HEK293 (cell line): ENCODE results near the gene PTGDR.

ENCODE experiments used
- CTCF ChIA-PET: fragments of 350-600 bp; formaldehyde crosslinking; extraction: SDS; loops from one replicate; lab custom pipeline; 2021; ENCODE audit warnings: antibody characterized with exemption; lab: Yijun Ruan, JAX
- POLR2A ChIA-PET: fragments of 300-600 bp; formaldehyde crosslinking; extraction: SDS; loops from one replicate; lab custom pipeline; 2020; ENCODE audit warnings: antibody characterized with exemption, inconsistent platforms; lab: Yijun Ruan, JAX
- H3K27ac ChIP-seq: fragments of 200-500 bp; sonication (Bioruptor generic); 2 replicates; pipeline ENCODE4 v1.5.1; 2014; ENCODE audit warnings: low read depth, low read length, control low read depth, inconsistent platforms; ENCODE audit errors: extremely low read depth
- H3K36me3 ChIP-seq, 2 experiments: fragments of 200-500 bp in 1 of 2; sonication (Bioruptor generic) in 1 of 2; 1 replicate in 1 of 2; 2 replicates in 1 of 2; pipeline ENCODE4 v1.5.1; 2014 to 2017; ENCODE audit warnings: inconsistent platforms in 2 of 2, low read length in 2 of 2; ENCODE audit not compliant: control insufficient read depth in 2 of 2, insufficient read depth in 1 of 2
- H3K4me1 ChIP-seq: fragments of 200-500 bp; sonication (Bioruptor generic); 2 replicates; pipeline ENCODE4 v1.5.1; 2014; ENCODE audit warnings: mild to moderate bottlenecking, low read length, inconsistent platforms; ENCODE audit not compliant: control insufficient read depth, insufficient read depth
- H3K4me3 ChIP-seq: 2 replicates; pipeline ENCODE4 v1.5.1; 2011; ENCODE audit warnings: low read depth, mild to moderate bottlenecking, control low read depth, low read length, moderate library complexity
- H3K9me3 ChIP-seq: fragments of 200-500 bp; sonication (Bioruptor generic); 2 replicates; pipeline ENCODE4 v1.5.1; 2014; ENCODE audit warnings: low read depth, low read length, inconsistent platforms; ENCODE audit not compliant: control insufficient read depth, insufficient read depth
- FEZF1 ChIP-seq: fragments of 450-650 bp; formaldehyde crosslinking; IDR thresholded peaks from 2 replicates; pipeline ENCODE4 v1.5.1; 2016; ENCODE audit warnings: missing biosample characterization, missing genetic modification characterization
- KLF16 ChIP-seq: fragments of 450-650 bp; formaldehyde crosslinking; IDR thresholded peaks from 2 replicates; pipeline ENCODE4 v1.5.1; 2017; ENCODE audit warnings: missing biosample characterization, missing genetic modification characterization
- KLF8 ChIP-seq: fragments of 450-650 bp; formaldehyde crosslinking; IDR thresholded peaks from 2 replicates; pipeline ENCODE4 v1.5.1; 2016; ENCODE audit warnings: missing biosample characterization, missing genetic modification characterization
- SP3 ChIP-seq: fragments of 450-650 bp; formaldehyde crosslinking; IDR thresholded peaks from 2 replicates; pipeline ENCODE4 v1.5.1; 2016; ENCODE audit warnings: missing biosample characterization, missing genetic modification characterization
- YY2 ChIP-seq: fragments of 450-650 bp; formaldehyde crosslinking; IDR thresholded peaks from 2 replicates; pipeline ENCODE4 v1.5.1; 2016; ENCODE audit warnings: missing biosample characterization, missing genetic modification characterization
- ZBTB11 ChIP-seq: fragments of 450-650 bp; formaldehyde crosslinking; conservative IDR thresholded peaks from 2 replicates; pipeline ENCODE4 v1.5.1; 2016; ENCODE audit warnings: low read depth, missing biosample characterization, missing genetic modification characterization
- ZBTB48 ChIP-seq: fragments of 450-650 bp; formaldehyde crosslinking; IDR thresholded peaks from 2 replicates; pipeline ENCODE4 v1.5.1; 2016; ENCODE audit warnings: missing biosample characterization, missing genetic modification characterization
- ZFHX2 ChIP-seq: fragments of 450-650 bp; formaldehyde crosslinking; conservative IDR thresholded peaks from 2 replicates; pipeline ENCODE4 v1.5.1; 2016; ENCODE audit warnings: missing biosample characterization, missing genetic modification characterization
- ZFP3 ChIP-seq: fragments of 450-650 bp; formaldehyde crosslinking; IDR thresholded peaks from 2 replicates; pipeline ENCODE4 v1.5.1; 2016; ENCODE audit warnings: low read depth, missing biosample characterization, missing genetic modification characterization
- ZNF10 ChIP-seq: fragments of 450-650 bp; formaldehyde crosslinking; IDR thresholded peaks from 2 replicates; pipeline ENCODE4 v1.5.1; 2017; ENCODE audit warnings: missing biosample characterization, missing genetic modification characterization
- ZNF133 ChIP-seq: fragments of 450-650 bp; formaldehyde crosslinking; IDR thresholded peaks from 2 replicates; pipeline ENCODE4 v1.5.1; 2016; ENCODE audit warnings: missing biosample characterization, missing genetic modification characterization
- ZNF18 ChIP-seq: fragments of 450-650 bp; formaldehyde crosslinking; IDR thresholded peaks from 2 replicates; pipeline ENCODE4 v1.5.1; 2016; ENCODE audit warnings: missing biosample characterization, missing genetic modification characterization
- ZNF19 ChIP-seq: fragments of 450-650 bp; formaldehyde crosslinking; IDR thresholded peaks from 2 replicates; pipeline ENCODE4; 2016; ENCODE audit warnings: missing biosample characterization, missing genetic modification characterization, low read depth
- ZNF24 ChIP-seq: fragments of 450-650 bp; formaldehyde crosslinking; IDR thresholded peaks from 2 replicates; pipeline ENCODE4 v1.5.1; 2016; ENCODE audit warnings: missing biosample characterization, missing genetic modification characterization
- ZNF266 ChIP-seq: fragments of 450-650 bp; formaldehyde crosslinking; IDR thresholded peaks from 2 replicates; pipeline ENCODE4 v1.5.1; 2016; ENCODE audit warnings: missing biosample characterization, missing genetic modification characterization, low read depth
- ZNF292 ChIP-seq: fragments of 450-650 bp; formaldehyde crosslinking; IDR thresholded peaks from 2 replicates; pipeline ENCODE4 v1.5.1; 2016; ENCODE audit warnings: low read depth, missing biosample characterization, missing genetic modification characterization, borderline replicate concordance
- ZNF302 ChIP-seq: fragments of 450-650 bp; formaldehyde crosslinking; IDR thresholded peaks from 2 replicates; pipeline ENCODE4 v1.5.1; 2016; ENCODE audit warnings: missing biosample characterization, missing genetic modification characterization, low read depth
- ZNF311 ChIP-seq: fragments of 450-650 bp; formaldehyde crosslinking; IDR thresholded peaks from 2 replicates; pipeline ENCODE4 v1.5.1; 2017; ENCODE audit warnings: missing biosample characterization, missing genetic modification characterization, borderline replicate concordance
- ZNF335 ChIP-seq: fragments of 450-650 bp; formaldehyde crosslinking; conservative IDR thresholded peaks from 2 replicates; pipeline ENCODE4 v1.5.1; 2016; ENCODE audit warnings: missing biosample characterization, missing genetic modification characterization
- ZNF48 ChIP-seq: fragments of 450-650 bp; formaldehyde crosslinking; IDR thresholded peaks from 2 replicates; pipeline ENCODE4 v1.5.1; 2016; ENCODE audit warnings: missing biosample characterization, missing genetic modification characterization
- ZNF488 ChIP-seq: fragments of 450-650 bp; formaldehyde crosslinking; IDR thresholded peaks from 2 replicates; pipeline ENCODE4 v1.5.1; 2016; ENCODE audit warnings: missing biosample characterization, missing genetic modification characterization
- ZNF501 ChIP-seq: fragments of 450-650 bp; formaldehyde crosslinking; IDR thresholded peaks from 2 replicates; pipeline ENCODE4 v1.5.1; 2016; ENCODE audit warnings: missing biosample characterization, missing genetic modification characterization
- ZNF513 ChIP-seq: fragments of 450-650 bp; IDR thresholded peaks from 2 replicates; pipeline ENCODE4 v1.5.1; 2018; ENCODE audit warnings: missing biosample characterization, missing genetic modification characterization
- ZNF514 ChIP-seq: fragments of 450-650 bp; formaldehyde crosslinking; IDR thresholded peaks from 2 replicates; pipeline ENCODE4 v1.5.1; 2016; ENCODE audit warnings: missing biosample characterization, missing genetic modification characterization
- ZNF548 ChIP-seq: fragments of 450-650 bp; formaldehyde crosslinking; IDR thresholded peaks from 2 replicates; pipeline ENCODE4 v1.5.1; 2016; ENCODE audit warnings: missing biosample characterization, missing genetic modification characterization
- ZNF600 ChIP-seq: fragments of 450-650 bp; formaldehyde crosslinking; IDR thresholded peaks from 2 replicates; pipeline ENCODE4 v1.5.1; 2016; ENCODE audit warnings: missing biosample characterization, missing genetic modification characterization
- ZNF677 ChIP-seq: fragments of 450-650 bp; IDR thresholded peaks from 2 replicates; pipeline ENCODE4 v1.5.0; 2018; ENCODE audit warnings: missing biosample characterization, mild to moderate bottlenecking, missing genetic modification characterization, moderate library complexity
- ZNF76 ChIP-seq: fragments of 450-650 bp; formaldehyde crosslinking; IDR thresholded peaks from 2 replicates; pipeline ENCODE4; 2016; ENCODE audit warnings: low read depth, missing biosample characterization, missing genetic modification characterization, borderline replicate concordance
- ZSCAN16 ChIP-seq: fragments of 450-650 bp; formaldehyde crosslinking; IDR thresholded peaks from 2 replicates; pipeline ENCODE4 v1.5.1; 2016; ENCODE audit warnings: missing biosample characterization, missing genetic modification characterization
- ZSCAN23 ChIP-seq: fragments of 450-650 bp; formaldehyde crosslinking; IDR thresholded peaks from 2 replicates; pipeline ENCODE4 v1.5.1; 2016; ENCODE audit warnings: missing biosample characterization, missing genetic modification characterization

PTGDR gene

GRCh38 chr14:52318826-52319645, 51.5 kb downstream of the PTGDR start:
- Histone ChIP-seq H3K4me3 (no peak overlapping the region), H3K9me3 (no peaks in the 10 kb centered on the region), H3K4me1 (no peaks in the 10 kb centered on the region; the same call in 1 of the 2 replicates), H3K36me3 (no peaks in the 10 kb centered on the region), H3K27ac (no peak overlapping the region)
- CTCF ChIA-PET = interaction anchor here (1.5 kb wide), 1 partner anchor 19 kb away, joined by 4 read pairs; no protein-coding TSS in a partner anchor
- no peak for TF ChIP-seq ZNF24
- no peak for TF ChIP-seq ZNF302 (tag by site-specific recombination)
- no peak for TF ChIP-seq ZNF311 (tag by site-specific recombination)
- TF ChIP-seq ZFP3 (tag by site-specific recombination) = no peak
- no peak for TF ChIP-seq KLF16 (tag by site-specific recombination)
- TF ChIP-seq ZNF600 (tag by site-specific recombination) = no peak
- TF ChIP-seq ZNF18 (tag by site-specific recombination) = no peak
- TF ChIP-seq ZNF76 (tag by site-specific recombination) = no peak
- TF ChIP-seq YY2 (tag by site-specific recombination) = no peak
- no peak for TF ChIP-seq ZBTB11
- no peak for TF ChIP-seq ZNF677 (tag by site-specific recombination)
- TF ChIP-seq ZNF514 (tag by site-specific recombination) = no peak
- no peak for TF ChIP-seq ZFHX2
- no peak for TF ChIP-seq ZNF48 (tag by site-specific recombination)
- no peak for TF ChIP-seq ZNF501
- TF ChIP-seq ZNF335 (tag by site-specific recombination) = no peak
- TF ChIP-seq, all 188 proteins: peak for 0
- POLR2A ChIA-PET = no interaction called here

- Histone ChIP-seq H3K4me1 (no peaks in the 10 kb centered on the region; the same call in 1 of the 2 replicates), H3K36me3 (no peaks in the 10 kb centered on the region), H3K4me3 (no peak overlapping the region), H3K9me3 (no peaks in the 10 kb centered on the region), H3K27ac (no peak overlapping the region)
- POLR2A ChIA-PET = no interaction called here
- TF ChIP-seq ZNF488 (tag by site-specific recombination) (no peak), ZNF10 (tag by site-specific recombination) (no peak), SP3 (no peak), ZSCAN23 (tag by site-specific recombination) (no peak), ZNF19 (tag by site-specific recombination) (no peak), ZBTB48 (tag by site-specific recombination) (no peak), ZSCAN16 (tag by site-specific recombination) (no peak), ZNF292 (tag by site-specific recombination) (no peak), ZNF548 (tag by site-specific recombination) (no peak), ZNF513 (no peak), ZNF266 (tag by site-specific recombination) (no peak), KLF8 (no peak), FEZF1 (tag by site-specific recombination) (no peak), ZNF133 (tag by site-specific recombination) (no peak)
- CTCF ChIA-PET = no interaction called here
Measured at GRCh38 chr14:52319919-52320318, 52.4 kb downstream of the PTGDR start.
